HCT116 (cell line): Measurements from ENCODE around the gene MAL. TPM values are rescaled to one million over a fixed set of nuclear protein-coding genes. Genes with fewer than 3 reads are reported as not detected.

Experiments
- ATAC-seq: fragments of 200-7000 bp; cut with Tn5 transposase; 2 replicates; pipeline ENCODE4 v1.9.1; 2020; ENCODE audit warnings: mild to moderate bottlenecking, moderate library complexity
- BruUV-seq: library from RNA; stranded (reverse); fragments of 400-500 nt; replicated peaks from 2 replicates; lab custom pipeline; 2021; lab: Mats Ljungman, UMichigan
- CTCF ChIA-PET: fragments of 300-600 bp; sonication (Branson Sonifier 250); formaldehyde crosslinking; loops from one replicate; lab custom pipeline; 2021; ENCODE audit warnings: antibody characterized with exemption; lab: Charles Lee
- POLR2A ChIA-PET: fragments of 300-600, 350-600 bp; sonication (Branson Sonifier 250); formaldehyde crosslinking; loops from one replicate; lab custom pipeline; 2021; ENCODE audit warnings: antibody characterized with exemption; lab: Charles Lee
- RAD21 ChIA-PET, 2 experiments: fragments of 300-600 bp; sonication (Branson Sonifier 250); formaldehyde crosslinking; loops; one replicate each; lab custom pipeline; 2023; ENCODE audit warnings: low total read pairs in 2 of 2; ENCODE audit not compliant: uncharacterized antibody in 2 of 2, unreplicated experiment in 2 of 2, low non-redundant PET in 1 of 2; lab: Charles Lee
- DNase-seq: peaks from one replicate; pipeline ENCODE4 v3.0.0-alpha.2; 2010; ENCODE audit warnings: low read depth, low spot score
- H2AFZ ChIP-seq: fragments of 200-600 bp; shearing (Covaris generic), sonication (generic); 2 replicates; pipeline ENCODE4 v1.6.1; 2017; ENCODE audit warnings: low read depth, mixed run types, mixed read lengths, antibody characterized with exemption, low read length; ENCODE audit not compliant: poor library complexity, severe bottlenecking
- H3K27ac ChIP-seq: 2 replicates; pipeline ENCODE4 v1.5.1; 2012; ENCODE audit warnings: low read depth, low read length
- H3K27me3 ChIP-seq: fragments of 200-600 bp; sonication (generic); 2 replicates; pipeline ENCODE4 v1.6.1; 2016; ENCODE audit warnings: mixed run types, low read length, mixed read lengths; ENCODE audit not compliant: insufficient read depth
- H3K36me3 ChIP-seq, 2 experiments: fragments of 200-500 bp in 1 of 2; fragments of 200-600 bp in 1 of 2; sonication (Bioruptor generic) in 1 of 2; sonication (generic) in 1 of 2; 2 replicates each; pipeline versions ENCODE4 v1.5.1 to v1.6.1; 2014 to 2016; ENCODE audit warnings: low read length in 2 of 2, inconsistent platforms in 1 of 2, mixed read lengths in 1 of 2, mixed run types in 1 of 2; ENCODE audit not compliant: insufficient read depth in 2 of 2, control insufficient read depth in 1 of 2
- H3K4me1 ChIP-seq, 2 experiments: fragments of 200-600 bp in 1 of 2; sonication (generic) in 1 of 2; 2 replicates each; pipeline versions ENCODE4 v1.5.1 to v1.6.1; 2012 to 2017; ENCODE audit warnings: low read length in 2 of 2, inconsistent platforms in 1 of 2, mild to moderate bottlenecking in 1 of 2, mixed read lengths in 1 of 2, mixed run types in 1 of 2, moderate library complexity in 1 of 2; ENCODE audit not compliant: insufficient read depth in 2 of 2, control insufficient read depth in 1 of 2
- H3K4me2 ChIP-seq: fragments of 200-600 bp; sonication (generic); 2 replicates; pipeline ENCODE4 v1.6.1; 2017; ENCODE audit warnings: mixed run types, low read length, mixed read lengths
- H3K4me3 ChIP-seq, 2 experiments: fragments of 200-600 bp in 1 of 2; sonication (generic) in 1 of 2; replicated peaks in 1 of 2; 2 replicates each; pipeline ENCODE4 v1.5.1; 2011 to 2016; ENCODE audit warnings: low read length in 2 of 2, control low read depth in 1 of 2, low read depth in 1 of 2, mild to moderate bottlenecking in 1 of 2, mixed read lengths in 1 of 2, mixed run types in 1 of 2
- H3K79me2 ChIP-seq: fragments of 200-600 bp; sonication (generic); 2 replicates; pipeline ENCODE4 v1.6.1; 2017; ENCODE audit warnings: mild to moderate bottlenecking, mixed run types, low read length, moderate library complexity, mixed read lengths; ENCODE audit not compliant: insufficient read depth
- H3K9ac ChIP-seq: fragments of 200-600 bp; sonication (generic); 2 replicates; pipeline ENCODE4 v1.6.1; 2016; ENCODE audit warnings: low read length, mixed read lengths
- H3K9me2 ChIP-seq: fragments of 200-600 bp; sonication (generic), shearing (Covaris generic); 2 replicates; pipeline ENCODE4 v1.6.1; 2017; ENCODE audit warnings: mixed run types, mild to moderate bottlenecking, moderate library complexity; ENCODE audit not compliant: insufficient read depth
- H3K9me3 ChIP-seq, 2 experiments: fragments of 200-500 bp in 1 of 2; fragments of 200-600 bp in 1 of 2; sonication (Bioruptor generic) in 1 of 2; sonication (generic) in 1 of 2; 2 replicates each; pipeline ENCODE4 v1.6.1; 2014 to 2017; ENCODE audit warnings: low read length in 2 of 2, mixed read lengths in 2 of 2, inconsistent platforms in 1 of 2, low read depth in 1 of 2, mild to moderate bottlenecking in 1 of 2, mixed run types in 1 of 2, moderate library complexity in 1 of 2; ENCODE audit not compliant: control insufficient read depth in 1 of 2, insufficient read depth in 1 of 2
- H4K20me1 ChIP-seq: fragments of 200-600 bp; sonication (generic), shearing (Covaris generic); 2 replicates; pipeline ENCODE4 v1.6.1; 2017; ENCODE audit warnings: mixed run types, mild to moderate bottlenecking, moderate library complexity; ENCODE audit not compliant: insufficient read depth
- ATF3 ChIP-seq: IDR thresholded peaks from 2 replicates; pipeline ENCODE4 v1.6.1; 2012
- CEBPB ChIP-seq: IDR thresholded peaks from 2 replicates; pipeline ENCODE4 v1.6.1; 2012; ENCODE audit warnings: low read depth
- CTCF ChIP-seq, 3 experiments: fragments of 200-600 bp in 1 of 3; sonication (generic) in 1 of 3; IDR thresholded peaks in 2 of 3; conservative IDR thresholded peaks in 1 of 3; 2 replicates each; pipeline ENCODE4 v1.5.1; 2012 to 2017; ENCODE audit warnings: low read depth in 2 of 3, low read length in 2 of 3, antibody characterized with exemption in 1 of 3, borderline replicate concordance in 1 of 3, control low read depth in 1 of 3, mild to moderate bottlenecking in 1 of 3, mixed read lengths in 1 of 3, mixed run types in 1 of 3, moderate library complexity in 1 of 3; ENCODE audit not compliant: insufficient read depth in 1 of 3
- ELF1 ChIP-seq: IDR thresholded peaks from 2 replicates; pipeline ENCODE4 v1.6.1; 2012; ENCODE audit warnings: low read depth, borderline replicate concordance
- EZH2 ChIP-seq: fragments of 200-600 bp; sonication (generic); IDR thresholded peaks from 2 replicates; pipeline ENCODE4 v1.6.1; 2017; ENCODE audit warnings: antibody characterized with exemption, mixed run types
- FOSL1 ChIP-seq: IDR thresholded peaks from 2 replicates; pipeline ENCODE4 v1.6.1; 2012; ENCODE audit warnings: low read depth
- MAX ChIP-seq: IDR thresholded peaks from 2 replicates; pipeline ENCODE4 v1.6.1; 2012
- POLR2AphosphoS5 ChIP-seq: IDR thresholded peaks from 2 replicates; pipeline ENCODE4 v1.6.1; 2011; ENCODE audit warnings: mild to moderate bottlenecking, low read depth, low read length, moderate library complexity
- RAD21 ChIP-seq: IDR thresholded peaks from 2 replicates; pipeline ENCODE4 v1.6.1; 2012; ENCODE audit warnings: low read depth, mild to moderate bottlenecking
- SIN3A ChIP-seq: IDR thresholded peaks from 2 replicates; pipeline ENCODE4 v1.6.1; 2012; ENCODE audit warnings: low read depth
- SP1 ChIP-seq: IDR thresholded peaks from 2 replicates; pipeline ENCODE4 v1.6.1; 2012; ENCODE audit warnings: low read depth
- SRF ChIP-seq: IDR thresholded peaks from 2 replicates; pipeline ENCODE4 v1.6.1; 2012; ENCODE audit warnings: low read depth
- ZFX ChIP-seq: fragments of 450-650 bp; IDR thresholded peaks from 2 replicates; pipeline ENCODE4 v1.6.1; 2017
- intact Hi-C: fragments of 100-400 bp; cut with micrococcal nuclease; formaldehyde crosslinking; loops from 2 replicates; pipeline ENCODE4 v1.10.0; 2022
- total RNA-seq: library from RNA; stranded (reverse); gene quantifications from one replicate; pipeline ENCODE4 v1.2.1, GENCODE V29; 2021; ENCODE audit not compliant: unreplicated experiment

Gene MAL
- total RNA-seq, 1 experiment from 2014 or later, result not detected

DNA sequence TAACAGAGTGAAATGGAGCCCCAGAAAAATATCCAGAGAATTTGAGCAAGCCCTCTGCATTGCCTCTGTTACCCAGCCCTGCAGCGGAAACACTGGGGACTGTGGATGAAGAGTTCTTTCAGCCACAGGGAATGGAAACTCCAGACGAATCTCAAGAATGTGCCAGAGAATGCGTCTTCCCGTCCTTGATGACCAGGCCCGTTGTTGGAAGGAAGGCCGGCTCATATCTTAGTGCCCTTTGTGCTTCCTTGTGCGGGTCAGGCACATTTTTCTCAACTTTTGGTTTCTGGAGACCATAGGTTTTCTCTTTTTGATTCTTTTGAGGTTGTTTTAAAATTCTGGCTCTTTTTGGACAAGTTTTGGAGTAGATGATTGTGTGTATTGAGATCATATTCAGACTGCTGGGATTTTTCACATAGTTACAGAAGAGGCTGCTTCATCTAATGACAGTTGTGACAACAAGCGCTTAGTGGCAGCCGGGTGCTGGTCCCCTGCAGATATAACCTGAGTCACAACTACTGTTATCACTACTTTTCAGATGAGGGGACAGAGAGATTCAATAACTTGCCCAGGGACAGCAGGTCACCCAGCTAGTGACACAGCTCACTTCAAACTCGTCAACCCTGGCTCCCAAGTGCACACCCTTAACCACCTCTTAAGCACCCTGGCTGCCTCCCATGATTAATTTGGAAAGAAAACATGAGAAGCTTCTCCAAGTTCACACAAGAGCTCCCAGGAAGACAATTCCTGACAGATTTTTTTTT lies 15.7 kb downstream of the MAL start:
- Histone ChIP-seq H2AFZ (no peak overlapping the region), H3K4me2 (no peak overlapping the region), H3K9ac (no peak overlapping the region), H3K36me3 (no peaks in the 10 kb centered on the region), H3K27ac (no peak overlapping the region), H3K9me3 (no peaks in the 10 kb centered on the region), H3K27me3 (0 out of 2 replicates have a peak, but pooled peaks cover 4% of the 10 kb centered on the region), H3K4me3 (no peak overlapping the region), H3K4me1 (no peaks in the 10 kb centered on the region), H3K79me2 (no peaks in the 10 kb centered on the region), H4K20me1 (no peaks in the 10 kb centered on the region), H3K9me2 (no peaks in the 10 kb centered on the region)
- intact Hi-C loops, result no loop called here
- no TSS peak for BruUV-seq
- ChIA-PET RAD21 (no interaction called here), CTCF (no interaction called here), POLR2A (no interaction called here)
- TF ChIP-seq ATF3 (no peak), MAX (no peak), SIN3A (no peak), POLR2AphosphoS5 (no peak), SP1 (no peak), FOSL1 (no peak), SRF (no peak), RAD21 (no peak)
- ATAC-seq (no peak), DNase-seq (no peak)

DNA sequence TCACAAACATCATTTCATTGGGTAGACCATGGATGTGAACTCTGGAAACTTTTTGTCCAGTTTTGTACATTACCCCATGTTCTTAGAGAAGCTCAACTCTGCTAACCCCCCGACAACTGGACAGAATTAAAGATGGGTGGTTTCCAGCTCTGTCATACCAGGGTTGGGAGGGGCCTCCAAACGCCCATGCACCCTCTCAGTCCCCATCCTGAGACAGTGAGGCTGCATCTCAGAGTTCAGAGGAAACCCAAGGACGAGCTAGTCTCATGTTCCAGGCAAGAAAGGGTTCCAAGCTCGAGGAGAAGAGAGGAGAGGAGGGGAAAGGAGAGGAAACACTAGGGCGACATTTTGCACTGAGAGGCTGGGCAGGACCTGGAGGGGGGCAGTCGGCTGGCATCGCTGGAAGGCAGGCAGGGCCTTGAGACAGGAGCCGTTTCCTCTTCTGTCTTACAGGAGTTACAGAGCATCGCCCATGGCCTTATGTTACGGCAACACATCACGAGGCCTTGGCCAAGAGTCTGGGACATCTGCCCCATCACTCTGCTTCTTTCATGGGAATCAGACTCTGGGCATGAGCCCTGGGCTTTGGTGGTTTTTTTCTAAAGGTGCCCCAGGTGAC lies 16.4 kb downstream of the MAL start:
- Histone ChIP-seq H2AFZ (no peak overlapping the region), H4K20me1 (no peaks in the 10 kb centered on the region), H3K4me1 (no peaks in the 10 kb centered on the region), H3K4me3 (no peak overlapping the region), H3K36me3 (no peaks in the 10 kb centered on the region), H3K9ac (no peak overlapping the region), H3K9me2 (no peaks in the 10 kb centered on the region), H3K79me2 (no peaks in the 10 kb centered on the region), H3K9me3 (no peaks in the 10 kb centered on the region), H3K27ac (no peak overlapping the region), H3K4me2 (no peak overlapping the region), H3K27me3 (0 out of 2 replicates have a peak, but pooled peaks cover 4% of the 10 kb centered on the region)
- TF ChIP-seq ZFX, result no peak
- no peak for TF ChIP-seq CTCF (IDR thresholded peaks at IDR 0.05 in 2 of 3, conservative IDR thresholded peaks at IDR 0.05 in 1 of 3; ENCODE audit: borderline replicate concordance in 1 of 3, insufficient read depth in 1 of 3, low read depth in 2 of 3, low read length in 2 of 3)
- TF ChIP-seq EZH2, result no peak
- no peak for TF ChIP-seq CEBPB
- no peak for TF ChIP-seq ATF3
- TF ChIP-seq ELF1, result no peak
- DNase-seq (no peak), ATAC-seq (no peak)
- ChIA-PET RAD21 (no interaction called here), CTCF (no interaction called here), POLR2A (no interaction called here)
- BruUV-seq, result no TSS peak
- intact Hi-C loops, result no loop called here
